Right atrium auricular region (tissue), 2 donors: Measurements from ENCODE around the gene TXNL4A. TPM values are rescaled to one million over a fixed set of nuclear protein-coding genes. Genes with fewer than 3 reads are reported as not detected.

Experiments
- DNase-seq: peaks from one replicate; pipeline ENCODE4 v3.0.0-alpha.2; 2019; ENCODE audit warnings: low spot score
- H3K27ac ChIP-seq, 2 donors: fragments of 200-600 bp; sonication (generic); 1 replicate in 1 of 2; 2 replicates in 1 of 2; pipeline ENCODE4 v1.5.1; 2016 to 2019
- H3K27me3 ChIP-seq, 2 donors: fragments of 200-600 bp; sonication (generic); one replicate each; pipeline versions ENCODE4 v1.5.1 to v1.6.0; 2017 to 2019
- H3K36me3 ChIP-seq: fragments of 200-600 bp; sonication (generic); one replicate; pipeline ENCODE4 v1.5.1; 2016
- H3K4me1 ChIP-seq, 2 donors: fragments of 200-600 bp; sonication (generic); one replicate each; pipeline versions ENCODE4 v1.5.1 to v1.6.0; 2017 to 2019
- H3K4me3 ChIP-seq, 2 donors: fragments of 200-600 bp; sonication (generic); 1 replicate in 1 of 2; 2 replicates in 1 of 2; pipeline ENCODE4 v1.5.1; 2017 to 2019; ENCODE audit warnings: mild to moderate bottlenecking in 1 of 2, moderate library complexity in 1 of 2
- H3K9me3 ChIP-seq, 2 donors: fragments of 200-600 bp; sonication (generic); one replicate each; pipeline ENCODE4 v1.5.1; 2019
- total RNA-seq, 2 donors: library from RNA; depleted of rRNA; stranded (reverse); fragments of >200 nt; gene quantifications; one replicate each; pipeline ENCODE4 v1.1.0, GENCODE V29; 2016
- TF ChIP-seq, protein P1 (sequence below), 2 donors: fragments of 200-600 bp; sonication (generic); IDR thresholded peaks; one replicate each; pipeline ENCODE4 v1.5.1; 2019; ENCODE audit warnings: antibody characterized with exemption in 2 of 2

The TXNL4A gene
- total RNA-seq, 2 donors from 2014 or later: 20.8 to 37.5 TPM

- Histone ChIP-seq H3K27ac (no peak overlapping the region), H3K36me3 (peaks cover 15% of the 10 kb centered on the region), H3K27me3 (no peaks in the 10 kb centered on the region), H3K4me1 (peaks cover 0 to 12% of the 10 kb centered on the region in 2 donors), H3K4me3 (no peak overlapping the region), H3K9me3 (no peaks in the 10 kb centered on the region)
- TF ChIP-seq, protein P1, sequence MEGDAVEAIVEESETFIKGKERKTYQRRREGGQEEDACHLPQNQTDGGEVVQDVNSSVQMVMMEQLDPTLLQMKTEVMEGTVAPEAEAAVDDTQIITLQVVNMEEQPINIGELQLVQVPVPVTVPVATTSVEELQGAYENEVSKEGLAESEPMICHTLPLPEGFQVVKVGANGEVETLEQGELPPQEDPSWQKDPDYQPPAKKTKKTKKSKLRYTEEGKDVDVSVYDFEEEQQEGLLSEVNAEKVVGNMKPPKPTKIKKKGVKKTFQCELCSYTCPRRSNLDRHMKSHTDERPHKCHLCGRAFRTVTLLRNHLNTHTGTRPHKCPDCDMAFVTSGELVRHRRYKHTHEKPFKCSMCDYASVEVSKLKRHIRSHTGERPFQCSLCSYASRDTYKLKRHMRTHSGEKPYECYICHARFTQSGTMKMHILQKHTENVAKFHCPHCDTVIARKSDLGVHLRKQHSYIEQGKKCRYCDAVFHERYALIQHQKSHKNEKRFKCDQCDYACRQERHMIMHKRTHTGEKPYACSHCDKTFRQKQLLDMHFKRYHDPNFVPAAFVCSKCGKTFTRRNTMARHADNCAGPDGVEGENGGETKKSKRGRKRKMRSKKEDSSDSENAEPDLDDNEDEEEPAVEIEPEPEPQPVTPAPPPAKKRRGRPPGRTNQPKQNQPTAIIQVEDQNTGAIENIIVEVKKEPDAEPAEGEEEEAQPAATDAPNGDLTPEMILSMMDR (IDR thresholded peaks at IDR 0.05): no peak
- peak; percentile 28 for DNase-seq
Measured at GRCh38 chr18:79921984-79922965, 66.1 kb downstream of the TXNL4A start.

Other genes with a start within 250 kb of the TXNL4A start
- gene KCNG2, start 190.6 kb downstream of the TXNL4A start, total RNA-seq: not detected
- gene SLC66A2, start 36.9 kb downstream of the TXNL4A start, total RNA-seq: 10 to 100 TPM; 21.4 to 22.9 TPM
- 10 to 100 TPM in 1 of 2 donors, 1 to 10 TPM in 1; 8.6 to 13.0 TPM for gene HSBP1L1, start 23.9 kb downstream of the TXNL4A start, total RNA-seq
- gene RBFA, start 45.9 kb upstream of the TXNL4A start, total RNA-seq: 10 to 100 TPM; 11.9 to 17.5 TPM
- gene ADNP2, start 120.7 kb upstream of the TXNL4A start, total RNA-seq: 10 to 100 TPM; 10.9 to 12.3 TPM